ENCODE results near the gene BANK1.

The BANK1 gene

GRCh38 chr4:101961144-101961543 is 170.6 kb downstream of the BANK1 start:
- Histone ChIP-seq H3K27me3 (ENCODE audit: control insufficient read depth, insufficient read depth, low read length) (no peaks in the 10 kb centered on the region), H3K4me2 (ENCODE audit: low read length) (no peak overlapping the region), H3K9ac (ENCODE audit: low read depth, low read length) (no peak overlapping the region), H3K4me3 (ENCODE audit: low read length) (no peak overlapping the region), H3K36me3 (ENCODE audit: insufficient read depth, low read length) (no peaks in the 10 kb centered on the region), H3K9me3 (replicated peaks; ENCODE audit: low read length) (no peaks in the 10 kb centered on the region), H3K4me1 (ENCODE audit: control insufficient read depth, insufficient read depth, low read length) (no peaks in the 10 kb centered on the region)

GRCh38 chr4:101967697-101968346 is 177.3 kb downstream of the BANK1 start:
- Histone ChIP-seq H3K4me1 (ENCODE audit: control insufficient read depth, insufficient read depth, low read length) (no peaks in the 10 kb centered on the region), H3K36me3 (ENCODE audit: insufficient read depth, low read length) (no peaks in the 10 kb centered on the region), H3K4me3 (ENCODE audit: low read length) (no peak overlapping the region), H3K4me2 (ENCODE audit: low read length) (no peak overlapping the region), H3K9ac (ENCODE audit: low read depth, low read length) (no peak overlapping the region), H3K9me3 (replicated peaks; ENCODE audit: low read length) (no peaks in the 10 kb centered on the region), H3K27me3 (ENCODE audit: control insufficient read depth, insufficient read depth, low read length) (no peaks in the 10 kb centered on the region)

- Histone ChIP-seq H3K9ac (ENCODE audit: low read depth, low read length) (no peak overlapping the region), H3K4me1 (ENCODE audit: control insufficient read depth, insufficient read depth, low read length) (peaks cover under 1% of the 10 kb centered on the region), H3K4me3 (ENCODE audit: low read length) (no peak overlapping the region), H3K9me3 (replicated peaks; ENCODE audit: low read length) (no peaks in the 10 kb centered on the region), H3K27me3 (ENCODE audit: control insufficient read depth, insufficient read depth, low read length) (no peaks in the 10 kb centered on the region), H3K36me3 (ENCODE audit: insufficient read depth, low read length) (no peaks in the 10 kb centered on the region), H3K4me2 (ENCODE audit: low read length) (no peak overlapping the region)
Observed at GRCh38 chr4:101968364-101968763, 177.8 kb downstream of the BANK1 start.

- peaks cover 5% of the 10 kb centered on the region for H3K4me1 ChIP-seq (ENCODE audit: control insufficient read depth, insufficient read depth, low read length)
- no peaks in the 10 kb centered on the region for H3K27me3 ChIP-seq (ENCODE audit: control insufficient read depth, insufficient read depth, low read length)
- H3K4me2 ChIP-seq (ENCODE audit: low read length) = no peak overlapping the region
- no peak overlapping the region for H3K4me3 ChIP-seq (ENCODE audit: low read length)
- H3K9me3 ChIP-seq (replicated peaks; ENCODE audit: low read length) = no peaks in the 10 kb centered on the region
- H3K36me3 ChIP-seq (ENCODE audit: insufficient read depth, low read length) = no peaks in the 10 kb centered on the region
- no peak overlapping the region for H3K9ac ChIP-seq (ENCODE audit: low read depth, low read length)
Observed at GRCh38 chr4:101969965-101970364, 179.4 kb downstream of the BANK1 start.

GRCh38 chr4:101970547-101971155 is 180.1 kb downstream of the BANK1 start:
- H3K9me3 ChIP-seq (replicated peaks; ENCODE audit: low read length) = no peaks in the 10 kb centered on the region
- H3K4me2 ChIP-seq (ENCODE audit: low read length) = no peak overlapping the region
- no peaks in the 10 kb centered on the region for H3K27me3 ChIP-seq (ENCODE audit: control insufficient read depth, insufficient read depth, low read length)
- no peak overlapping the region for H3K4me3 ChIP-seq (ENCODE audit: low read length)
- peaks cover 5% of the 10 kb centered on the region for H3K4me1 ChIP-seq (ENCODE audit: control insufficient read depth, insufficient read depth, low read length)
- no peaks in the 10 kb centered on the region for H3K36me3 ChIP-seq (ENCODE audit: insufficient read depth, low read length)
- no peak overlapping the region for H3K9ac ChIP-seq (ENCODE audit: low read depth, low read length)

GRCh38 chr4:101972791-101973190 is 182.3 kb downstream of the BANK1 start:
- H3K36me3 ChIP-seq (ENCODE audit: insufficient read depth, low read length) = no peaks in the 10 kb centered on the region
- H3K4me3 ChIP-seq (ENCODE audit: low read length) = no peak overlapping the region
- H3K9me3 ChIP-seq (replicated peaks; ENCODE audit: low read length) = no peaks in the 10 kb centered on the region
- no peak overlapping the region for H3K4me2 ChIP-seq (ENCODE audit: low read length)
- H3K4me1 ChIP-seq (ENCODE audit: control insufficient read depth, insufficient read depth, low read length) = peaks cover 17% of the 10 kb centered on the region
- H3K9ac ChIP-seq (ENCODE audit: low read depth, low read length) = no peak overlapping the region
- no peaks in the 10 kb centered on the region for H3K27me3 ChIP-seq (ENCODE audit: control insufficient read depth, insufficient read depth, low read length)

GRCh38 chr4:101973361-101973760 is 182.8 kb downstream of the BANK1 start:
- H3K9me3 ChIP-seq (replicated peaks; ENCODE audit: low read length) = no peaks in the 10 kb centered on the region
- H3K9ac ChIP-seq (ENCODE audit: low read depth, low read length) = no peak overlapping the region

GRCh38 chr4:101977076-101977475 is 186.5 kb downstream of the BANK1 start:
- H3K9ac ChIP-seq (ENCODE audit: low read depth, low read length) = no peak overlapping the region
- no peaks in the 10 kb centered on the region for H3K9me3 ChIP-seq (replicated peaks; ENCODE audit: low read length)
- H3K27me3 ChIP-seq (ENCODE audit: control insufficient read depth, insufficient read depth, low read length) = no peaks in the 10 kb centered on the region
- H3K4me2 ChIP-seq (ENCODE audit: low read length) = peak overlapping the region; percentile 52
- H3K4me3 ChIP-seq (ENCODE audit: low read length) = no peak overlapping the region
- no peaks in the 10 kb centered on the region for H3K36me3 ChIP-seq (ENCODE audit: insufficient read depth, low read length)
- H3K4me1 ChIP-seq (ENCODE audit: control insufficient read depth, insufficient read depth, low read length) = peaks cover 17% of the 10 kb centered on the region

More at GRCh38 chr4:101973361-101973760, 182.8 kb downstream of the BANK1 start:
- no peaks in the 10 kb centered on the region for H3K36me3 ChIP-seq (ENCODE audit: insufficient read depth, low read length)
- H3K27me3 ChIP-seq (ENCODE audit: control insufficient read depth, insufficient read depth, low read length) = no peaks in the 10 kb centered on the region
- peaks cover 17% of the 10 kb centered on the region for H3K4me1 ChIP-seq (ENCODE audit: control insufficient read depth, insufficient read depth, low read length)
- H3K4me2 ChIP-seq (ENCODE audit: low read length) = no peak overlapping the region
- no peak overlapping the region for H3K4me3 ChIP-seq (ENCODE audit: low read length)

GRCh38 chr4:101981756-101982155 is 191.2 kb downstream of the BANK1 start:
- Histone ChIP-seq H3K4me1 (ENCODE audit: control insufficient read depth, insufficient read depth, low read length) (peaks cover 7% of the 10 kb centered on the region), H3K27me3 (ENCODE audit: control insufficient read depth, insufficient read depth, low read length) (no peaks in the 10 kb centered on the region), H3K4me2 (ENCODE audit: low read length) (no peak overlapping the region), H3K36me3 (ENCODE audit: insufficient read depth, low read length) (no peaks in the 10 kb centered on the region), H3K9me3 (replicated peaks; ENCODE audit: low read length) (no peaks in the 10 kb centered on the region), H3K9ac (ENCODE audit: low read depth, low read length) (no peak overlapping the region), H3K4me3 (ENCODE audit: low read length) (no peak overlapping the region)

GRCh38 chr4:101983835-101984234 is 193.3 kb downstream of the BANK1 start:
- Histone ChIP-seq H3K4me3 (ENCODE audit: low read length) (no peak overlapping the region), H3K9ac (ENCODE audit: low read depth, low read length) (no peak overlapping the region), H3K4me2 (ENCODE audit: low read length) (no peak overlapping the region), H3K4me1 (ENCODE audit: control insufficient read depth, insufficient read depth, low read length) (no peaks in the 10 kb centered on the region), H3K9me3 (replicated peaks; ENCODE audit: low read length) (no peaks in the 10 kb centered on the region), H3K27me3 (ENCODE audit: control insufficient read depth, insufficient read depth, low read length) (no peaks in the 10 kb centered on the region), H3K36me3 (ENCODE audit: insufficient read depth, low read length) (no peaks in the 10 kb centered on the region)

GRCh38 chr4:101987623-101988243 is 197.2 kb downstream of the BANK1 start:
- no peak overlapping the region for H3K9ac ChIP-seq (ENCODE audit: low read depth, low read length)
- no peaks in the 10 kb centered on the region for H3K27me3 ChIP-seq (ENCODE audit: control insufficient read depth, insufficient read depth, low read length)
- no peaks in the 10 kb centered on the region for H3K36me3 ChIP-seq (ENCODE audit: insufficient read depth, low read length)

GRCh38 chr4:101989551-101989950 is 199.0 kb downstream of the BANK1 start:
- Histone ChIP-seq H3K9me3 (replicated peaks; ENCODE audit: low read length) (no peaks in the 10 kb centered on the region), H3K36me3 (ENCODE audit: insufficient read depth, low read length) (no peaks in the 10 kb centered on the region), H3K4me3 (ENCODE audit: low read length) (no peak overlapping the region), H3K27me3 (ENCODE audit: control insufficient read depth, insufficient read depth, low read length) (no peaks in the 10 kb centered on the region), H3K4me2 (ENCODE audit: low read length) (no peak overlapping the region), H3K9ac (ENCODE audit: low read depth, low read length) (no peak overlapping the region), H3K4me1 (ENCODE audit: control insufficient read depth, insufficient read depth, low read length) (no peaks in the 10 kb centered on the region)

More at GRCh38 chr4:101987623-101988243, 197.2 kb downstream of the BANK1 start:
- Histone ChIP-seq H3K4me2 (ENCODE audit: low read length) (no peak overlapping the region), H3K4me3 (ENCODE audit: low read length) (no peak overlapping the region), H3K9me3 (replicated peaks; ENCODE audit: low read length) (no peaks in the 10 kb centered on the region), H3K4me1 (ENCODE audit: control insufficient read depth, insufficient read depth, low read length) (no peaks in the 10 kb centered on the region)
